ENCODE results near the gene TPI1.
A peak's percentile ranks its signal among the peaks of the same experiment; 100 is the strongest.
"Not testable (repeated sequence)": the region's sequence is repeated elsewhere in the genome, so short reads cannot be mapped to it uniquely, and the experiment has no call there.

Gene TPI1

DNA sequence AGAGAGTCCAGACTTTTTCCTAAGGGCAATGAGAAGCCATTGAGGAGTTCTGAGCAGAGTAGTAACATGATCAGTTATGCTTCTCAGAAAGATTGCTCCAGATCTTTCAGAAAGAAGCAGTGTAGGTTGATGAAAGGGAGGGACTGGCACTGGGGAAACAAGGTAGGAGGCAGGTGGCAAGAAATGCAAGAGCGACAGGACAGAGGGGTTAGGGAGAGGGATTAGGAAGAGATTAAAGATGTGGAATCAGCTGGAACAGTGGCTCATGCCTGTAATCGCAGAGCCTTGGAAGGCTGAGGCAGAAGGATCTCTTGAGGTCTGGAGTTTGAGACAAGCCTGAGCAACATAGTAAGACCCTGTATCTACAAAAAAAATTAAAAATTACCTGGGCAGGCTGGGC, 19.7 kb upstream of the TPI1 start:
- no peak for DNase-seq (ENCODE audit: low spot score)

GRCh38 chr12:6849427-6849826, 17.9 kb upstream of the TPI1 start:
- DNase-seq (ENCODE audit: low spot score), result no peak

DNA sequence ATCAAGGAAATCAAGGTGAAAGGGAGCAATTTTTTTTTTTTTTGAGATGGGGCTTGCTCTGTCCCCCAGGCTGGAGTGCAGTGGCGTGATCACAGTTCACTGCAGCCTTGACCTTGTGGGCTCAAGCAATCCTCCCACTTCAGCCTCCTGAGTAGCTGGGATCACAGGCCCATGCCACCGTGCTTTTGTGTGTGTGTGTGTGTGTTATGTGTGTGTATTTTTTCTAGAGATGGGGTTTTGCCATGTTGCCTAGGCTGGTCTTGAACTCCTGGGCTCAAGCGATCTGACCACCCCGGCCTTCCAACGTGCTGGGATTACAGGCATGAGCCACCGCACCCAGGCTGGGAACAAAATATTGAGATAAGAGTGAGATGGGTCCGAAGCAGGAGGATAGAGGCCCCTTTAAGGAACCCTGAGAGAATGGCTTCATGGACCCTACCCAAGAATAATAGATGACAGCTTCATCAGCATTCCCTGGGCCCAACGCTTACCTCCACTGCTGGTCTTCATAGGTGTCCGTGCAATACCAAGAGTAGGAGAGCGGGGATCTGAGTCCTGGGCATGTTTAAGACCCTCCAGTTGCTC, 17.3 kb upstream of the TPI1 start:
- no peak for DNase-seq (ENCODE audit: low spot score)

- no peak for DNase-seq (ENCODE audit: low spot score)
Measured at GRCh38 chr12:6850796-6851152, 16.6 kb upstream of the TPI1 start.

DNA sequence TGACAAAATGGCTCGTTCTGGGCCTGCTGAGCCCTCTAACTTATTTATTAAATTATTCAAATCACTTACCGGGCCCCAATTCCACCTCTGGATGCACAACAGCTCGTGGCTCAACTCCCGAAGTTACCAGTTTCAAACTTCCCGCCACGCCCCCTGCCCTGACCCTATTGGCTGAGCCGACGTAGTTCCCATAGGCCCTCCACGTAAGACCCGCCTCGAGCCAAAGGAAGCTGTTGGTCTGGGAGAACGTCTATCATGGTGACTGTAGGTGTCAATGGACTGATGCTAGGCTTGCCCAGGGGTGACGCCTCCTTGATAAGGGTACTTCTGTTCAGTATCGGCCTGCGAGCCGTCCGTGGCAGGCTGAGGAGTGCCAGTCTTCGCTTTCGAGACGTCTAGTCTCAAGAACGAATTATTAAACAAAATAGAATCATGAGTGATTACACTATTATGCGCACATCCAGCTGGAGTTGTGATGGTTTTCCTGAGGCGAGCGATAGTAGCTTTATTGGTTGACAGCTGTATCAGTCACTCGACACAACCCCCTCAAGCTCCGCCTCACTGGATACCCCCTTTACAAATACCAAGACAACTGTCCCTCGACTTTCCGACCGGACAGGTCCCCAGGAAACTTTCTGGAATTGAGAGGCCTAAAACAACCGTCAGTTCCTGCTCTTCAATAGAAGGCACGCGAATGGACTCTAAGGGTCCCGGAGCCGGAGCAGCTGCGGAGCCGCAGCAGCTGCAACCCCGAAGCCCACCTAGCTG, 16.0 kb upstream of the TPI1 start, which contains the start of gene CDCA3:
Gene CDCA3 (minus strand): TSS at position 134 of the 768 bp plus-strand sequence. CDS start 334 bp downstream, outside the sequence.
- peak; percentile 95 for DNase-seq (ENCODE audit: low spot score)

DNA sequence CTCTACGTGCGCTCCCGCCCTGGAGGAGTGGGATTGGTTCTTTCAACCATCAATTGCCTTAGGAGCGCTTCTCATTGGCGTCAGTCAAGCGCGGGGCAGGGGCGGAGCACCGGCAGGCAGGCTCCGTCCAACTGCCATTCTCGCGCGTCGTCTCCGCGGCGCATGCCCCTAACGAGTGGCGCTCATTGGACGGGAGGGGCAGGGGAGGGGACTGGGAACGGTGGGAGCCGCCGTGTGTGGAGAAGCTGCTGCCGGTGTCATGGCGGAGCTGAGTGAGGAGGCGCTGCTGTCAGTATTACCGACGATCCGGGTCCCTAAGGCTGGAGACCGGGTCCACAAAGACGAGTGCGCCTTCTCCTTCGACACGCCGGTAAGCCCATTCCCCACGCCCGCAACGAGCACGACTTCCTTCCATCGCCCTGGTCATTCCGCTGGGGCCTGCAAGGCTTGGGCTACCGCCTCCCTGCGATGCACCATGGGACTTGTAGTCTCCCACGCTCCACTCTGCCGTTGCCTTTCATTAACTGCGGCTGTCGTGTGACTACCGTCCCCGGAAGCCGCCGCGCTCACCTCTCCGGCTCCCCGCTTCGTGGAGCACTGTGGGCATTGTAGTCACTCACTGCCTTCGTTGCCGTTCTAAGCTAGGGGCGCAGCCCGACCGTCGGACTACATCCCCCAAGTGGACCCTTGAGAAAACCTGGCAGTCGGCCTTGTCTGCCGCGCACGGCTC, 15.2 kb upstream of the TPI1 start, which contains the start of gene USP5:
Gene USP5 (plus strand): TSS at position 230 of the 730 bp plus-strand sequence. CDS start 30 bp downstream, at position 260.
- peak; percentile 99 for DNase-seq (ENCODE audit: low spot score)

DNA sequence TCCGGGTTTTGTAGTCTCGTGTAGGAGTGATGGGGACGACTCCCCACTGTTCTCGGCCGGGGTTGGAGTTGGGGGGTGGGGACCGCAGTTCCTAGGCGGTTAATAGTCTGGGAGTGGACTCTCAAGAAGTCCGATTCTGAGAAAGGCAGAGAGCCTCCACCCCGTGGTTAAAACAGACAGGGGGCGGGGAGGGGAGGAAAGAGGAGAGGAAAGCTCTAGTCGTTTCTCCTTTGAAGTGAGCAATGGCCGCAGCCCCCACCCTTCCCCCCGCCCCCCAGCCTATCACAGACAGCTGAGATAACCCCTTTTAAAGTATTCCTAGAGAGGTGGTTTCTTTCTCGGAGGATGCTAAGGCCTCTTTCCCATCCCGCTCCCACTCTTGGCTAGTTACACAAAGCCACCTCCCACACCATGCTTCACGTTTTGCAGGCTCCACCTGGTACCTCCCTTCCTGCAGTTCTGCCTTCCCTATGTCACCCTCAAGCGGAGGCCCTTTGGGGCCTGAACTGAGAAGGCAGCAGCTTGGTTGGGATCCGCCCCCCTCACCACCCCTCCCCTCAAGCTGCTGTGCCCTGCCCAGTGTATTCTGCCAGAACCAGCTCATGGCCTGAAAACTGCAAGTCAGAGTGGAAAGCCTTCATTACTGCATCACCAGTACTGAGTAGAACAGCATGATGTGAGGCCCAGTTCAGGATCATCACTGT, 14.5 kb upstream of the TPI1 start:
- peak; percentile 62 for DNase-seq (ENCODE audit: low spot score)

DNA sequence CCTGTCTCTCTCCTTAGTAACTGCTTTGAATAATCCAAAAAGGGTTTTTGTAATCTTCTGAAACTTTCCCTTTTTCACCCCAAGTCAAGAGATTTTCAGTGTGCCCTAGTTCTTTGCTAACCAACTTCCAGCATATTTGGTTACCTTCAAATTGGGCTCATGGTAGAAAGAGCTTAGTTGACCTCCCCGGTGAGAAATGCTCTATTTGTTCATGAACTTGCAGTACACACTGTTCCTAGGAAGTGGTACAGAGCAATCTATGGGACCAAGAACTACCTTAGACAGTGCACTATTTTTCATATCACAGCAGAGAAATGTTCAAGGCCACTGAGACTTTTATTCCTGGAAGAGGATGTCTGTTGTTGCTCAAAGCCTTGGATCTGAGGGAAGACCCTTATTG, 13.7 kb upstream of the TPI1 start:
- no peak for DNase-seq (ENCODE audit: low spot score)

DNA sequence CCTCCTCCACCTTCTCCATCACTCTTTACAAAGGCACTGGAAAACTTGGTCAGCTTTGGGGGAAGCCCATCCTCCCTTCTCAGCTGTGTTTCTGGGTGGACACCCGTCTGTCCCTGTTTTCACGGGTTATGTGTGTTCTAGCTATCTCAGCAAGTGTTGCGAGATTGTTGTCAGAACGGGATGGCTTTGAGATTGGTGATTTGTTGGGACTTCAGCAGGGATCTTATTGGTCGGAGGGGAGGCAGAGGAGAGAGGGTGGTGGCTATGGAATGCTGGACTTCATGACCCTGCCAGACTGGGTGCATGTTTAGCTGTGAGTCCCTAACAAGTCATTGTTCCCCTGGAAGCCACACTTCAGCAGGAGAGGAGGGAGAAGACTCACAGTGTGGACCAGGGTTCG, 13.3 kb upstream of the TPI1 start:
- no peak for DNase-seq (ENCODE audit: low spot score)

- no peak for DNase-seq (ENCODE audit: low spot score)
Measured at GRCh38 chr12:6855322-6855721, 12.0 kb upstream of the TPI1 start.

GRCh38 chr12:6858799-6859198, 8.5 kb upstream of the TPI1 start:
- DNase-seq (ENCODE audit: low spot score), result no peak

DNA sequence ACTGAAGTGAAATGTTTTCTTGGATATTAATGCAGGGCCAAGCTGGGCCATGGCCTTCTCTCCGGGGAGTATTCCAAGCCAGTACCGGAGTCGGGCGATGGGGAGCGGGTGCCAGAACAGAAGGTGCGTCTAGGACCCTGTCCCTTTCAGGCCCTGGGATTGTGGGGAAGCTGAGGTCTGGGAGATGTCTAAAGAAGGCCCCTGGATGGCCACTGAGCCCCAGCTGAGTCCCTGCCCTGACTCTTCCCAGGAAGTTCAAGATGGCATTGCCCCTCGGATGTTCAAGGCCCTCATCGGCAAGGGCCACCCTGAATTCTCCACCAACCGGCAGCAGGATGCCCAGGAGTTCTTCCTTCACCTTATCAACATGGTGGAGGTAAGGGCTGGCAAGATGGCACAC, 7.2 kb upstream of the TPI1 start:
- no peak for DNase-seq (ENCODE audit: low spot score)

- no peak for DNase-seq (ENCODE audit: low spot score)
Measured at GRCh38 chr12:6860942-6861341, 6.4 kb upstream of the TPI1 start.

DNA sequence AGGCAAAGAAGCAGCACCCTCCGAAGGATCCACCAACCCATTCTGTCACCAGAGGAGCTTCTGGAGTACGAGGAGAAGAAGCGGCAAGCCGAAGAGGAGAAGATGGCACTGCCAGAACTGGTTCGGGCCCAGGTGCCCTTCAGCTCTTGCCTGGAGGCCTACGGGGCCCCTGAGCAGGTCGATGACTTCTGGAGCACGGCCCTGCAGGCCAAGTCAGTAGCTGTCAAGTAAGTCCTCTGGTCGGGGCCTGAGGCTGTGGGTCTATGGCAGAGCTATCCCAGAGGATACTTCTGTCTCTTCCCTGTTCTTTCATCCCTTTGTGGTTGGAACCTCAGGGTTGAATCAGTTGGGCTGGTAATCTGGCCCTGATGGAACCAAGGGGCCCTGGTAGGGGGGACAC, 5.9 kb upstream of the TPI1 start:
- DNase-seq (ENCODE audit: low spot score), result no peak

GRCh38 chr12:6863033-6863432, 4.3 kb upstream of the TPI1 start:
- DNase-seq (ENCODE audit: low spot score), result no peak

- no peak for DNase-seq (ENCODE audit: low spot score)
Measured at GRCh38 chr12:6863586-6864321, 3.6 kb upstream of the TPI1 start.

DNA sequence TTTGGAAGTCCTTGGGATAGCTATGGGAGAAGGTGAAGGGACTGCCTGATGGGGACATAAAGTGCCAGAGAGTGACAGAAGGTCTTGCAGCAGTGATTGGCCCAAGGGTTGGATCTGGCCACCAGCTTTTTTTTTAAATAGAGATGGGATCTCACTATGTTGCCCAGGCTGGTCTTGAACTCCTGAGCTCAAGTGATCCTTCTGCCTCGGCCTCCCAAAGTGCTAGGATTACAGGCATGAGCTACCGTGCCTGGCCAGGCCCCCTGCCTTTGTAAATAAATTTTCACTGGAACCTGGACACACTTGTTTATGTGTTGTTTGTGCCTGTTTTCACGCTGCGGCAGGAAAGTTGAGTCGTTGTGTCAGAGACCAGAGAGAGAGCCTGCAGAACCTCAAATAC, 2.0 kb upstream of the TPI1 start:
- DNase-seq (ENCODE audit: low spot score), result not testable (repeated sequence)

DNA sequence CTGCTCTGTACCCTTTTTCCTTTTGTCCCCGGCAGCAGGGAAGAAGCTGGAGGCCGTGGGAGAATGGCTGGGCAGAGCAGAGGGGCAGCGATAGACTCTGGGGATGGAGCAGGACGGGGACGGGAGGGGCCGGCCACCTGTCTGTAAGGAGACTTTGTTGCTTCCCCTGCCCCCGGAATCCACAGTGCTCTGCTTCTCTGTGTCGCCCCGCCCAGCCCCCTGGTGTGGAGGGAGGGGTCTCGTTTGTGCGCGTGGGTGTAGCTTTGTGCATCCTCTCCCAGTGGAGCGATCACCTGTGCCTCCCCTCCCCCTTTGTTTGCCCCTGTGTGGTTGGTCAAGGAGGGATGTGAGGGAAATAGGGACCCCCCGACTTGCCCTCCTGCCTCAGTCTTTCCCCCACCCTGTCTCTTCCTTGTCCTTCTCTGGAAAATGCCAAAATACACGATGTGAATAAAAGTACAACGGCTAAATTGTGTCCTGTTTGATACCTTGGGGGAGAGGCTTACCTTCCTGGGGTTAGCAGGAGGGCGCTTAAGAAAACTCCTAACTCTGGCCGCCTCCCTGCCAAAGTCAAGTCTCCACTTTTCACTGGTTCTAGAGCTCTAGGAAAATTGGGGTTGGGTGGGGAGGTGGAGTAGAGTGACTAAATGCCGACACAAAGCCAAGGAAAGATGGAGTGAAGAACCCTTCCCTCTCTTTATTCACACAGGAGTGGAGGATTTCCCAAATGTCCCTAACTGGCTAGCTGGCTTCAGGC, 990 bp upstream of the TPI1 start:
- DNase-seq (ENCODE audit: low spot score), result no peak

- DNase-seq (ENCODE audit: low spot score), result no peak
Measured at GRCh38 chr12:6866920-6867412, 365 bp upstream of the TPI1 start.

DNA sequence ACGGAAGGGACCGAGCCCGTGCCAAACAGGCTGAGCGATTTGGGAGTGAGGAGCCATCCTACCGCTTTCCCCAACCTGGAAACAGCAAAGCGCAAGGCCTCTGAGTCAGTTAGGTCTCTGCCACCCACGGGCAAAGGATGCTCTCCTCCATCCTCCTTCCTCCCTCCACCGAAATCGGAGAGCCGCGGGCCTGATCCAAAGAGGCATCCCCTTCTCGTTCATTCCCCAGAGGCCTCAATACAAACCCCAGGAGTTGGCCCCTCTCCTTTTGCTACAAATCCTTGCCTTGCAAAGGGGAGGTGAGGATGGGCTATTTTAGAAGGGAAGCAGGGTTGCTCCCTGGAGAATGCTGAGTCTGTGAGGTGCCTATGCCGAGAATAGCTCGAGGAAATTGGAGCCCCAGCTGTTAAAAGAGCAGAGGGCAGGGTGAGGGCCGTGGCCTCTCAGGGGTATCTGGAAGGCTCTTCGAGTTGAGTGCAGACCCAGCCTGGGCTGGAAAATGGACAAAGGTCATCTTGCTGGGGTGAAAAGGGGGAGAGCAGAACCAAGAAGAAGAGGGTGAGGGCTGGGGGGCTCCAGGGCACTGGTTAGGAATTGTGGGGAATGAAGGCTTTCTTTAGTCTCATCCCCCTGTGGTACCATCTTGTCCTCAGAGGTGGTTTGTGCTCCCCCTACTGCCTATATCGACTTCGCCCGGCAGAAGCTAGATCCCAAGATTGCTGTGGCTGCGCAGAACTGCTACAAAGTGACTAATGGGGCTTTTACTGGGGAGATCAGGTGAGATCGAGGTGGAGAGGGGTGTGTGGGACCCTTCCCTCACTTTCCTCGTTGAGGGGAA, 1.1 kb downstream of the TPI1 start:
- DNase-seq (ENCODE audit: low spot score), result no peak
